HG02610 (cell line): ENCODE measurements around the gene TGFBR3L.
"Not testable (repeated sequence)": the region's sequence is repeated elsewhere in the genome, so short reads cannot be mapped to it uniquely, and the experiment has no call there.

Experiments
- ATAC-seq: cut with Tn5 transposase; IDR thresholded peaks from one replicate; pipeline ENCODE4 v1.9.1; 2021; ENCODE audit warnings: mild to moderate bottlenecking, moderate library complexity; ENCODE audit not compliant: unreplicated experiment

Gene TGFBR3L

DNA sequence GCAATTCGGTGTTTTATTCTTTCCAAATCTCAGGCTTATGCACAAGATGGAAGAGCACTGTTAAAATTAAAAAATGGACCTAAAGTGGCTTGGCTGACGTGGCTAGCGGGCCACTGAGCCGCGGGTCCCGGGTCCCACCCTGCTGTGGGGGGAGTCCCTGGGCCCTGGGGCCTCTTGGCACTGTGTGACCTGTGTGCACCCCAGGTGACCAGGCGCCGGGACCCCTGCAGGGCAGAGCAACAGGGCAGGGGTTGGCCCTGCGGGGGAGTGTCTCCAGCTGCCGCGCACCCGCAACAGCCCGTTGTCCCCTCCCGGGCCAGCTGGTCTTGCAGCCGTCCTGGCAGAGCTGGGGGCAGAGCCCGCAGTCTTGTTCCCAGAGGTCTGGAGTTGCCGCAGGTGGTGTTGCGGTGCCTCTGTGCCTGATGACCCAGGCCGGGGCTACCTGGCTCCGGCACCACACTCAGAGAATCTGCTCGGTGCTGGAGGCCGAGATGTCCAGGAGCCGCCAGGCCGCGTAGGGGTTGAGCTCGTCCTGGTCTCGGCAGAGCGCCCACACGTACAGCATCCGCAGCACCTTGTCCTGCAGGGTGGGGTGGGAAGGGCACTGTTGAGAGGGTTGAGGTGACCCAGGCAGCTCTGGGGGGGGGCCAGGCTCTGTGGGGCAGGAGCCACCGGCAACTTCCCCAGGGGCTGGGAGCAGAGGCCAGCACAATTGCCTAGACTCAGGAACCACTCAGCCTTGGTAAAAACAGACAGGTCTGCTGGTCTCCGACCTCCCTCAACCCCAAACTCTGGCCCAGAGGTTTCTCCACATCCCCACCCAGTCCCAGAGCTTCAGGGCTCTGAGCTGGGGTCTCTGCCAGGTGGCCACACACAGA lies 12.3 kb downstream of the TGFBR3L start:
- no peak for ATAC-seq

DNA sequence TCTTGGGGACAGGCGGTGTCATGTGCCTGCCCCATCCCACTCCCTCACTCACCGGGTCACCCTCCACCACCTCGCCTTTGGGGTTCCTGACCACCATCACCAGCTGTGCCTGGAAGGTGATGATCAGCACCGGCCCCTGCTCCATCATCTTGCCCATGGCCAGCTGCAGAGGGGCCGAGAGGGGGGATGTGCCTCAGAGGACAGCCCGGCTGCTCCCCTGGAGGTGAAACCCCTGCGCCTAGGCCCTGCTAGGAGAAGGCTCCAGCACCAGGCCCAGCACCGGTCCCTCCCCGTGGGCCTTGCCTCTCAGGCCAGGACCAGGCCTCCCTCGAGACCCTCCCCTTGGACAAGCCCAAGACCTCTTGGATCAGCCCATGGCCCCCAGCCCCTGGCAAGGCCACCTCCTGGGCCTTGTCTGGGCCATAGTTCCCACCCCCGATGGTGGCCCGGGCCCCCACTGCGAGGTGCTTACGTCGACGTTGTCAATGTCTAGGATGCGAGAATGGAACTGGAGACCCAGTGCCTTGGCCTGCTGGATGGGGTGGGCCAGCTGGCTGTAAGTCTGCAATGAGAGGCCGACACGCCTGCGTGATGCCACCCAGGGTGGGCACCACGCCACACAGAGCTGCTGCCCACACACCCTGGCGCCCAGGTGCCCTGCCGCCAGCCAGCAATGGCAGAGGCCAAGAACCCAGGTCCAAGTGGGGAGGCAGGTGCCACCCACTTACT lies 13.1 kb downstream of the TGFBR3L start:
- no peak for ATAC-seq

DNA sequence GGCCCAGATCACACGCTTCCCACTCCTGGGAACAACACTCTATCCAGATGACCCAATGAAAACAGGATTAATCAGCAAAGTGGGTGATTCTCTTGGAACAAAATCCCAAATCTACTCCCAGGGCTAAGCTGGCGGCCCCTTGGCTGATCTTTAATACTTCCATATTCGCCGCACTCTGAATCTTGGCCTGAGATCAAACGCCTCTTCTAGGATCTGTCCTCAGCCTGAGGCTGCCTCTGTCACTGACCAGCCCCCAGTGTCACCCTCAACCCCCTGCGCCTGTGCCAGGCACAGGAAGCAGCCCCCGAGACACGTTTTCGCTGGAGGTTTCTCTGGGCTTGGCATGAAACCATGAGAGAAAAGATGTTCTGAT lies 13.7 kb downstream of the TGFBR3L start:
- ATAC-seq: no peak

DNA sequence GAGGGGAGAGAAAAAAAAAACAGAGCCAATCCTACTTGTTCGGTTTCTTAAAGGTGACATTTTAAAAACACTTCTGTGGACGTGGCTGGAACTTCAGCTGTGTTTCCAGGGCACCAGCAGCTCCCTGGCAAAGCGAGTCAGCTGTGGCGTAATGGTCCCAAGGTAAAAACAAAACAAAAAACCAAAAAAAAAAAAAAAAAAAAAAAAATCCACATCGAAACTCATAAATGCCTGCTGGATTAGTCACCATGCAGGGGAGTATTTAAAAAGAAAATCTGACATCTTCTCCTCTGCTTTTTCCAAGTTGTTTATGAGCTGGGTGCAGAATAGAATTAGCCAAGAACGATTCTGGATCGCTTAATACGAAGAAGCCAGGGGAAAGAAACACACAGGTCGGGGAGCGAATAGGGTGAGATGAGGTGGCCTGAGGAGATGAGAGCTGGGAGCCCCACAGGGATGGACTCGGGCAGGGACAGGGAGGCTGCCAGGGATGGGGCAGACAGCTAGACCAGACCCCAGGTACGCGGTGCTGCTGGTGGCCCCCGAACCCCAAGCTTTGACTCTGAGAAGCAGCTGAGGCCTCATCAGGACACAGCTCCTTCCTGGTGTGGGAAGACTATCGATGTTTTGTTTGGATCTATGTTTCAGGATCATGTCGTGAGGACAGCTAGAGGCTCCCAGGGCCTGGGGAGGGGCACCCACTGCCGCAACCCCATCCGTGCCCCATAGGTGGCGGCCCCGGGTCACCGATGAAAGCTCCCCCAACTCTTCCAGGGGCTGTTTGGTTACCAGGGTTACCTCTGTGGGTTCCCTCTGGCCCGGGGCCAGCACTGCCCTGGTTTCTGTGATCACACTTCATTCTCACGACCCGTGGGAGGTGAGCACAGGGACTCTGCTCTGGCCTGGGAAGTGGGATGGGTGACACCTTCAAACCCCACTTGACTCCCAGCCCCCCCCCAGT lies 14.4 kb downstream of the TGFBR3L start:
- no peak for ATAC-seq

DNA sequence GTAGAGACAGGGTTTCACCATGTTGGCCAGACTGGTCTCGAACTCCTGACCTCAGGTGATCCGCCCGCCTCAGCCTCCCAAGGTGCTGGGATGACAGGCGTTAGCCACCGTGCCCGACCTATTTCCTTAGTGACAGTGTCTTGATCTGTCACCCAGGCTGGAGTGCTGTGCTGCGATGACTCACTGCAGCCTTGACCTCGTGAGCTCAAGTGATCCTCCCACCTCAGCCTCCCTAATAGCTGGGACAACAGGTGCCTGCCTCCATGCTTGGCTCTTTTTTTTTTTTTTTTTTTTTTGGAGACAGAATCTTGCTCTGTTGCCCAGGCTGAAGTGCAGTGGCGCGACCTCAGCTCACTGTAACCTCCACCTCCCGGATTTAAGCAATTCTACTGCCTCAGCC lies 15.4 kb downstream of the TGFBR3L start:
- ATAC-seq: not testable (repeated sequence)

DNA sequence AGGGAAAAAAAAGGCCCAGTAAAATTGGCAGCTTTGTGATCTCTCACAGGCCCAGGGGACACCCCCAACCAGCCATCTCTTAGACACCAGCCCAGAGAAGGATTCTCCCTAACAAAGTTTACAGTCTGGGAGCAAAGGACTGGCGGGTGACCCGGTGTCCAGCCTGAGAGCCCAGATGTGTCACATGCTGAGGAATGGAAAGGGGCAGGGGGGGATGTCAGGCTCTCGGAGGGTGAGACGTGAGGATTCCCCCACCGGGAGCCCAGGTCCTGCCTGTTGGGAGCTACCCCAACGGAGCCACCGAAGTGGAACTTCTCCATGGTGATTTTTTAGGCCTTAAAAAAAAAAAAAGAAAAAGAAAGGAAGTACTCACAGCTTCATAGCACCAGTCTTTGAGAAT lies 16.1 kb downstream of the TGFBR3L start:
- no peak for ATAC-seq

DNA sequence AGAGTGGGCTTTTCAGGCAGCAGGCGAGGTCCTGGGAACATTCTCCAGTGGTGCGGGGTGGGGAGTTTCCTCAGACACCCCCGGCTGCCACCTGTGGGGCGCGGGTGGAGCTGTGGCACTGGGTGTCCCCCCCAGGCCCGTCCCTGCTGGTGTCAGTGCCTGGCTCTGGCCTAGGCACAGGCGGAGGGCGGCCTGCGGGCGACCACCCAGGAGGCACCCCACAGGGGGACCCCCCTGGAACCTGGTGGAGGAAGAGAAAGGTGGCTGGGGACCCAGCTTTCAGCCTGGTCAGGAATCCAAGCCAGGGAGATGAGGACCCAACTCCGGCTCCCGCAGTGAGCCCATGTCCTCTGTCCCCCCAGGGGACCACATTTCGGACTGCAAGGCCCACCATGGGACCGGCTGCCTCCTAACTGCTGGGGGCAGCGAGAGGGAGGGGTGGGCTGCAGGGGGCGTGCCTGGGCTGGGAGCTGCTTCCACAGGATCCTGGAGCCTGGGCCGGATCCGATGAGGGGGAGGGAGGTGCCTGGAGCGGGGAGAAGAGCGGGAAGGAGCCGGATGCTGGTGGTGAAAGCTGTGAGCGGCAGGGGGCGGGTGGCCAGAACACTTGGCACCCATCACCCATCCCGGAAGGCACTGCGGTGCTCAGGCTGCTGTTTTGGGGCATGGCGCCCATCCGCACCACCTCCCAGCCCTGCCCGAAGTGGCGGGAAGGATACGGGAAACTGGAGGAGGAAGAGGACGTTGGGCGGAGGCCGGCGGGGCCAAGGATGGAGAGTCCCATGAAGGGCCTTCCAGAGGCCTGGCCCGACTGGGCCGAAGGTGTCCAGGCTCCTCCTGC lies 16.8 kb downstream of the TGFBR3L start:
- no peak for ATAC-seq

DNA sequence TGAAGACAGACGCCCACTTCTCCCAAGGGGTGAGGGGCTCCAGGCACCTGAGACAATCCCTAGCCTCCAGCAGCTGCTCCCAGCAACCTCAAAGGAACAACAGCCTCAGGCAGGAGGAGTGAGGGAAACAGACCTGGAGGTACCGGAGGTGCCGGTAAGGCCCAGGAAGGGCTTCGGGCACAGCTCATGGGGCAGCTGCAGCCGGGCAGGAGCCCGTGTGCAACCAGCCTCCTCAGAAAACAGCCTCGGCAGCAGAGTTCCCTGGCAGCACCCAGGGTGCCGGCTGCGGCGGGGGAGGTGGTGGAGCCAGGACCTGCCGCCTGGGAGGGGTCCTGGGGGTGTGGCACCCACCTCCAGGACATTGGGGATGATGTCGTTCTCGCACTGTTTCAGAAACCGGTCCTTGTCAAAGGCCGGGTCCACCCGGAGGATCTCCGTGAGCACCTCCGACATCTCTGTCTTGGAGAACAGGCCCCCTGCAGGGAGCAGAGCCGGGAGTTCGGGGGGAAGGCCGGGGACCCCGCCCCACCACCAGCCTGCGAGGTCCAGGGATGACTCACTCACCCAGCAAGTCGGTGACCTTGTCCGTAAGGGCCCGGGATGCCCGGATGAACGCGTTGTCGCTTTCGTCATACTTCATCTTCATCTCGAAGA lies 17.8 kb downstream of the TGFBR3L start:
- no peak for ATAC-seq

DNA sequence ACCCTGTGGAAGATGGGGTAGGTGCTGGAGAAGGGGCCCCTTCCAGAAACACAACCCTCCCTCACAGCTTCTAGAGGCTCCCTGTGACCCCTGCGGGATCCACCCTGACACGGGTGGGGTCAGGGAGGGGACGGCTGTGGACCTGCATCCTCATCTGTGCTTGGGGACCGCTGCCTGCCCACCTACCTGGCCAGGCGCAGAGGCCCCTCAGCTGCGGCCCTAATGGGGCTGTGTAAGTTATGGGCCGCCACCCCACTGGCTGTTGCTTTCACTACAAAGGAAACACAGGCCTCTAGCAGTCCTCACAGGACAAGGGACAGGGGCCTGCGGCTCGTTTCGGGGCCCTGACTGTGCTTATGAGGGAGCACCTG lies 18.3 kb downstream of the TGFBR3L start:
- ATAC-seq: no peak

DNA sequence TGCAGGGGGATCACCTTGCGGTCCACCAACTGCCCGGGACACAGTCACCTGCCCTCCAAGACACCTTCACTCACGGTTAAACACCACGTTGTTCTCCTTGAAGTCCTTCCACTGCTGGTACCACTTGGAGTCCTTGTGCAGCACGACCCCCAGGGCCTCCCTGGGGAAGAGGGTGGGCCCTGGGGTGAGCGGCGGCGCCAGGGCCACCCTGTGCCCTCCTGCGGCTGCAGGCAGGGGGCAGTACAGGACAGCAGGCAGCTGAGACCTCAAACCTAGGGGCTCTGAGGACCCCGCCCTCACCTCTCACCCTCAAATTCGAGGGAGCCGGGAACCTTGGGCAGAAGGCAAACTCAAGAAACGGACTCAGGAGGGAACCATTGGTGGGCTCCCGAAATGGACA lies 18.8 kb downstream of the TGFBR3L start:
- ATAC-seq: no peak

DNA sequence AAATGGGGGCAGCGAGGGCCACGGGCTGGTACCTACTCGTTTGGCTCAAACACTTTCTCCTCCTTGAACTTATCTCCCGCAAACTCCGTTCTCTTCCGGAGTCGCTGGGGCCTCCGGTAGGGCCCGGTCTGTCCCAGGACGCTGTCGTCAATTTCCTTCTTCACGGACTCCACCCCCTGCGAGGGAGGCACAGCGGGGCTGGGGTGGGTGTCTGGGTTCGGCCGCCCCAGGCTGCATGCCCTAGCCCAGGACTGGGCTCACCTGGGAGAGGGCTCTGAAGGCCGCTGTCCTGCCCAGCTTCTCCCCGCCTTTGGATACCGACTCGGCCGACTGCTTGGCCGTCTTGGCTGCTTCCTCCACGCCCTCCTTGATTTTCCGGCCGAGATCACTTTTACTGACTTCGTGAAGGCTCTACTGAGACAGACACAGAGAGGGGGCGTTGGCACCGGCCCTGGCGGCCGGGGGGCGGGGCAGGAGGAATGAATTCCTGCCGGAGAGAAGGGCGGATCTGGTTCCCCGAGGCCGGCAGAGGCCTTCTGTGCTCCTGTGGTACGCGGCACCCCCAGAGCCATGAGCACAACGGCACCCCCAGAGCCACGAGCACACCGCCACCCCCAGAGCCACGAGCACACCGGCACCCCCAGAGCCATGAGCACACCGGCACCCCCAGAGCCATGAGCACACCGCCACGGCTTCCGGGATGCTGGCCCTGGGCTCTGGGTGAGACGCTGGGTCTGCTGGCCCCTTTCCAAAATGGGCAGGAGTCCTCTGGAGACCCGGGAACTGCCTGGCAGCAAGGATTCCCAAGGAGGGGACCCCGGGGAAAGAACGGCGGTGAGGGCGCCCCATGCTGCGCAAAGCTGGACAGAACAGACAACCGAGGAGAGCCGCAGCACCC lies 19.4 kb downstream of the TGFBR3L start:
- ATAC-seq: no peak

DNA sequence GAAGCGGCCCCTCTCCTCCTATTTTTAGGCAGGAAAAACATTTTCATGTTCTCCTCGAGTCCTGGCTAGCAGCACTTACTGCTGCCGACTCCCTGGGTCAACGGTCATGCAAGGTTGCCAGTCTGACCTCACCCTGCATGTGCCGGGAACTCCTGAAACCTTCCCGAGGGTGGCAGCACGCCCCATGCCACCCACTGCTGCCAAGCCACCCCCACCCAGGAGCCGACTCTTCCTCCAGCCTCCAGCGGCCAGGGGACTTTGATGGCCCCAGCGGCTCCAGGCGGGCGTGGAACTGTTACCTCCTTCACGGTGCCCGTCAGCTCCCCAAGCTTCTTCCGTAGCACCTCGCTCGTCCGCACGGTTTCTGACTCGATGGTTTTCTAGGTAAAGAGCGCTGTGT lies 20.1 kb downstream of the TGFBR3L start:
- no peak for ATAC-seq

DNA sequence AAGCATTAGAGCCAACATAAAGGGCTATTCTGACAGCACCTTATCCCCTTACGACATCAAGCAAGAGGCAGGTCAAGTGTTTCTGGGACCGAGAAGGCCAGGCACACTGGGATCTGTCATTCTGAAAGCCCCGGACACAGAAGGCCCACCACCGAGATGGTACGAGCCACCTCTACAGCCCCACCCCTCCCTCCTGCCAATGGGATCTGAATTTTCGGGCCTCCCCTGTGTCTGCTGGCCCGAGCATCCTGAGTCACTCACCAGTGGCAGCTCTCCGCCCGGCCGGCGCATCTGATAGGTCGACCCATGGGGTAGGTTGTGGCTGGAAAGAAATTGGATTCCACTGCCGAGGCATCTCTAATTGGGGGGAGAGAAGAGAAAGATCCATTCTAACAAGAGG lies 26.2 kb downstream of the TGFBR3L start:
- ATAC-seq: no peak

DNA sequence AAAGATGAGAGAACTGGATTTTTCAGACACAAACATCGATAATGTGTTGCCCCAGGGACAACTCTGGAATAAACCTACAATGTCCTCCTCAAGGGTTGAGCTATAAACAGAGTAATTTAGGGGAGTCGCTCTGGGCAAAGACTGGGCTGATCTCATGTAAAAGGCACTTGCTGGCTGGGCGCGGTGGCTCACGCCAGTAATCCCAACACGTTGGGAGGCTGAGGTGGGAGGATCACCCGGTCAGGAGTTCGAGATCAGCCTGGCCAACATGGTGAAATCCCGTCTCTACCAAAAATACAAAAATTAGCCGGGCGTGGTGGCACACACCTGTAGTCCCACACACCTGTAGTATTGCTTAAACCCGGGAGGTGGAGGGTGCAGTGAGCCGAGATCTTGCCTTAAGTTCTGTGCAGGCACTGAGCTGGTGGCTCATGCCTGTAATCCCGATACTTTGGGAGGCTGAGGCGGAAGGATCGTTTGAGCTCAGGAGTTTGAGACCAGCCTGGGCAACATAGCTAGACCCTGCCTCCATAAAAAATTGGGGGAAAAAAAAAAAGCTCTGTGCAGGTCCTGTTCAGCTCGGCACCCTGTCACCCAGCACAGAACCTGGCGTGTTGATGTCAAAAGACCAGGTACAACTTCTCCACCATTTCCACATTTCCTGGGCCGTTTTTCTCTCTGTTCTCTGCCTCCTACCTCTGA lies 27.4 kb downstream of the TGFBR3L start:
- no peak for ATAC-seq

DNA sequence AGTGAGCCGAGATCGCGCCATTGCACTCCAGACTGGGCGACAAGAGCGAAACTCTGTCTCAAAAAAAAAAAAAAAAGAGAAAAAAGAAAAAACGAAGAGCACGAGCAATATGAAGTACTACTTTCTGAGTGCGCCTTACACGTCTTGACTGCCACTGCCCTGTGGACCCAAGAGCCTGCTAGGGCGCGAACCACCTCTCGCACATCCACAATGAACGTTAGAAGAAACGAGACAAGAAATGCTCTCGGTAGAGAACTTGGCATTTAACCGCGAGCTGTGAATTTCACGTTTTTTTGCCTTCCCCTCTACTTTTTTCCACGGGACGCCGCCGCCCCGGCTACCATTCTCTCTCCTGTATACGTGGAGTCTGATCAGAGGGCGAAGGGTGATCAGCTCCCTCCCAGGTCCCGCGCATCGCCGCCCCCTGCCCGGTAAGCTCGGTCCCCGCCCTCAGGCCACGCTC lies 28.4 kb downstream of the TGFBR3L start:
- peak; percentile 10 for ATAC-seq

DNA sequence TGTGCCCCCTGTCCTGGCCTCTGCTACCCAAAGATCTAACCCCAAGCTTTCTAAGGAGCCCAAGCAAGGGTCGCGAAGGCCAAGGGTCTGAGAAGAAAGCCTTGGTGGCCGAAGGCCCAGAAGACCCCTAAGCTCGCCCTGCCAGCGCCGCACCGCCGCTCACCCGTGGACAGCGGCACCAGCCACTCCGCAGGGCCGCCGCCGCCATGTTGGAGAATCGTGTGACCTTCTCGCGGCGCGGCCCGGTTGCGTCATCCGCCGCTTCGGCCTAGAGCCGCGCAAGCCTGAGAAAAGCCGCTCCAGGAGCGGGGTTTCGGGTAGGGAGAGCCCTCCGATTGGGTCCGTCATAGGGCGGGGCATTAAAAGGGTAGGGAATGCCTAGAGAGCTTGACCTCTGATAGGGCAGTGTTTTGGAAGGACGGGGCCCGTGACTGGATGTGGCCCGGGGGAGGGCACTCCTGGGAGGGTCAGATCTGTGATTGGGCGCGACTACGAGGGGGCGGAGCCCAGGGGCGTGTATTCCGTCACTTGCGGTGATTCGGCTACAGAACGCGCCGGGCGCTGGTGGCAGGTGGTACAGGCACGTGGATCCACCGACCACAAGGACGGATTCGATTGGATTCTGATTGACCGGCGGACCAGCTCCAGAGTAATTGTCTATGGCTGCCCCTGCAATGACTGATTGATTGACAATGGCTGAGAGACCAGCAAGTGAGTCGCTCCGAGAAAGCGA lies 29.0 kb downstream of the TGFBR3L start, which contains the start of gene TIMM44:
Gene TIMM44 (minus strand): TSS at position 223 of the 733 bp plus-strand sequence. CDS start 15 bp downstream, at position 208.
- peak; percentile 94 for ATAC-seq

DNA sequence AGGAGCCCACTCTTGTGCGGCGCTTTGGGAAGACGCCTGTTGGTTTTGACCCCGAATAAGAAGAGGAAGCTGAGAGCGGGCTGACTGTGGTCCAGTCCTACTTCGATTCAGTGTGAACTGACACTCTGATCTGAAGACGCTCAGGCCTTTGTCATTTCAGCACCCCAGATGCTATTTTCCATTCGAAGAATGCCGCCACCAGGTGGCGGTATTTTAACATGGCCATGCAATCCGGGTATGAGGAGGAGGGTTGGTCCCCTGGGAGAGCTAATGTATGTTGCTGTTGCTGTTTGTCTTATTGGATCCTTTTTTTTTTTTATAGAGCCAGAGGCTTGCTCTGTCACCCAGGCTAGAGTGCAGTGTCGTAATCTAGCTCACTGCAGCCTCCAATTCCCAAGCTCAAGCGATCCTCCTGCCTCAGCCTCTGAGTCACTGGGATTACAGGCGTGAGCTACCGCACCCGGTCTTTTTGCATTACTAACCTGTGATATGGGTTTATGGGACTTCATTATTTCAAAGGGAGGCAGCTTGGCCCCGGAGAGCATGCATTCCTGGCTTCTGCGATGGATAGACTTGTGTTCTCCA lies 29.6 kb downstream of the TGFBR3L start:
- ATAC-seq: peak; percentile 29
